GM19452 (cell line): Measurements from ENCODE around the gene SORD.

ENCODE experiments used
- ATAC-seq: cut with Tn5 transposase; IDR thresholded peaks from one replicate; pipeline ENCODE4 v1.9.1; 2021; ENCODE audit not compliant: unreplicated experiment

SORD gene

GRCh38 chr15:45114751-45115085 is 91.7 kb downstream of the SORD start:
- ATAC-seq, result no peak

DNA sequence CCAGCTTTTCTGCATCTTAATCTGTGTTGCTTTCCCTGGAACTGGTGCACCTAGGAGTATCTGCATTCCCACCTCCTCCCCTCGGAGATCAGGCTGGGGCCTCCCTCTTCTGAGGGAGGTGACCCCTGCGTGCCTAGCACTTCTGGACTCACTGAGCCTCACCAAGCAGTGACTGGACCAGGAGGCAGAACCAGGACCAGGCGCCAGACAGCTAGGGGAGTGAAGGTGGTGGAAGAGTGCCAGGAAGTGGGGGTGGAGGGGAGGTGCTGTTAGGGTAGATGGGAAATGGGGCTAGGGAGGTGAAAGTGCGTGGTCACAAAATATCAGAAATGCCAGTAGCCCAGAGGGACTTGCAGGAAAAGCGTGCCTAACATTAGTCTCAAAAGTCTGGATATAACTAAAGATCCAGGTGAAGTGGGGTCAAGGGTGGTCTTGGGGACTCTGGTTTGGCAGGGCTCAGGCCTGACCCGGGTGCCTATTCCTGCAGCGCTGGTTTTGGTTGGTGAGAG is 92.4 kb downstream of the SORD start:
- no peak for ATAC-seq

DNA sequence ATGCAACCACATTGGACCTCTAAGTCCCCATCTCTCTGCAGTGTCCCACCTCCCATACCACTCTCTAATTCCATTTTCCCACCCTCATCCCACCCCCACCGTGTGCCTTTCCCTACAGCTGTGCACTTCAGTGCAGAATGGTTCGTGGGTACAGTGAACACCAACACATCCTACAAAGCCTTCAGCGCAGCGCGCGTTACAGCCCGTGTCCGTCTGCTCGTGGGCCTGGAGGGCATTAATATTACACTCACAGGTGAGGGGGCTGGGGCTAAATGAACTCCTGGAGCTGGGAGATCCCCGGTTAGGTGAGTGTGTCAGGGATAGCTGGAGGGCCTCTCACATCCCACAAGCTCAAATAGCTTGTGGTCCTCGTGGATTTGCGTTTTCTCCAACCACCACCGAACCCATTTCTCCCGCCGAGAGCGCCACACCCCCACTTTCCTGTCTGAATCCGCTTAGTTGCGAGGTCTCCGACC is 93.0 kb downstream of the SORD start:
- no peak for ATAC-seq

GRCh38 chr15:45116482-45117307 is 93.7 kb downstream of the SORD start:
- ATAC-seq, result no peak

- no peak for ATAC-seq
These were observed 94.5 kb downstream of the SORD start for GRCh38 chr15:45117308-45118130.

DNA sequence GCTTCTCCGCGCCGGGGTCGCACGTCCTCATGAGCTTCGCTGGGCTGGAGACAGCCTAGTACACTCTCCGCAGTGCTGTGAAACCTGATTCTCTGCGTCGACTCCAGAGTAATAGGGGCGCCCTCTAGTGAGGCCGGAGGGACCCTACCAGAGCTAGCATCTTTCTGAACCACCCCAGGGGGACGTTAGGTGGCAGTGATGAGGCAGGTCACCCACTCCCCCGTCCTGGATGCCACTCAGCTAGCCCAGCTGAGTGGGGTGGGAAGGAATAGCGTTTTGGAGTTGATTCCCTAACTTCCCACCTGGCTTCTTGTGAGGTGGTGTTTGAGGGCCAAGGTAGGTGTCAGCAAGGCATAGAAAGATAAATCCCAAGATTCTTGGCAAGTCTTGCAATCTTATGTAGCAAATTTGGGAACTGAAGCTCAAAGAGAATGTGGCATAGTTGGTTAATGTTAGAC is 95.2 kb downstream of the SORD start:
- peak; percentile 82 for ATAC-seq

DNA sequence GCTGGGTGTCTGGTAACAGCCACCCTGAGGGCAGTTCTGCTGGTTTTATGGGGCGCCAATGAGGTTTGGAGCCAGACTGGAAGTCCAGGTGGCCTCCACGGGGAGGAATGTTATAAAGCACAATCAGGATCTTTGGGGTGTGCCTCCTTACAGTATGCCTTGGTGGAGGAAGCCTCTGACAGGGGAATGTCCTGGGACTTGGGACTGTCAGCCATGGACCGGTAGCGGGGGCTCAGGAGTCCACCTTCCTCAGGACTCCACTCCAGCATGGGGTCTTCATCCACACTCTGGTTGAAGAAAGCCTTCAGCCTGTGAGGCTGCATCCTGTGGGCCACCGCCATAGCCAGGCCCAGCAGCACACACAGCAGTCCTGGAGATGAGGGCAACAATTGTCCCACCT is 96.0 kb downstream of the SORD start:
- no peak for ATAC-seq

DNA sequence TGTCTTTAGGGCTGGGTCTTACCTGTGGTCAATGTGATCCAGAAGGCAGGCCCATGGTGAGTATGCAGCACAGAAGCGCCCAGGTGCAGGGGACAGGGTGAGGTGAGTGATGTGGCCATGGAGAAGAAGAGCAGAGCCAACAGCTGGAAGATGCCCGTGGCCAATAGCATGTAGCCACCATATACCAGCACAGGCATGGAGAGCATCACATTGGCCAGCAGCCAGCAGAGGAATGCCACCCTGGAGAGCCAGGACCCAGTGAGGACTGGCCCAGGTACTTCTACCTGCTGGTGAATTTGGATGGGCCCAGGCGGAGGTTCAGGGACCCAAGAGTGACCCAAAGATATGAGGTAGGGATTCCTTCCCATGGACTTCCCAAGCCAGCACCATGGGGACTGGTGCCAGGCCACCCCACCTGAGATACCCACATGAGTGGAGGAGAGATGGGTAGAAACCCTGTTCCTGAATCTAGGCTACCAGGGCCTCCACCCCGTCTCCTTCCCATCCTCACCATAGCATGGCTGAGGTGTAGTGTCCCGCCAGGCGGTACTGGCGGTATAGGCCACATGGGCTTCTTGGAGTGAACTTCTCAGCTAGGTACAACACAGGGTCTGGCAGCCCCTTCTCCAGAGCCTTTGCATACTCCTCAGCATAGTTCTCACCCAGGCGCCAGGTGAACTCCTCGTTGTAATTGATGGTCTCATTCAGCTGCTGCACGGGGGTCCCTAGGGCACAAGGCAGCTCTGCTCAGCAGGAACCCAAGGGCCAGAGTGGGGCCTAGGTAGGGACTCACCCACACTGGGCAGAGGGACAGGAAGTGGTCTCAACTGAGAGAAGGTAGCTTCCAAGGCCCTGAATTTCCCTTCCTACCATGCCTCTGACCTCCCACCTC is 97.3 kb downstream of the SORD start:
- ATAC-seq, result no peak

DNA sequence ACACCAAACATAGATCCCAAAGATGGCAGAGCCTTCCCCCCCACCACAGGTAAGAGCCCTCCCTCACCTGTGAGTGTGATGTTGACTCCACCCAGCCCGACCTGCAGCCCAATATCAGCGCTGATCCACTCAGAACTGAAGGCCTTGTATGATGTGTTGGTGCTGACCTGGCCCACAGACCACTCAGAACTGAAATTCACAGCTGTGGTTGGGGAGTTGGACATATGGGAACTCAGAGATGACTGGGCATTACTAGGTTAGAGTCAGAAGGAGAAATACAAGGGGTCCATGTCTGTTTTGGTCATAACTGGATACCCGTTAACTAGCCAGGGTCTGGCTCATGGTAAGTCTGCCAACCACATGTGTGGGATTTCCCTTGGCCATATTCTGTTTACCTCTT is 98.0 kb downstream of the SORD start:
- ATAC-seq, result no peak

GRCh38 chr15:45121706-45122417 is 98.9 kb downstream of the SORD start:
- no peak for ATAC-seq

DNA sequence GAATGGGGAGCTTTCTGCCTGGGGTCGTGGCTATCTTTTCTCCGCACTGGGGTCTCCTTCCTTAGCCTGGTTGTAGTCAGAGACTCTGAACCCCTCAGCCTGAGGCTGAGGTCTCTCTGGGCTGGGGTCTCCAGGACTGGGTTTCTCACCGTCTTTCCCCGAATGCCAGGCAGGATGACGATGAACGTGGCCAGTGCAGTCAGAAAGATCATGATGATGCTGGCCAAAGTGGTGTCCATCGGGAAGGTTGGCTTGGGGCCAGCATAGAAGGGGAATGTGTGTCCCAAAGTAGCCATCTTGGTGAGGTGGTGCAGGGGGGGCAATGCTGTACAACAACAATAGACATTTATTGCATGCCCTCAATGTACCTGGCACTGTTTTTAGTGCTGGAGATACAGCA is 99.7 kb downstream of the SORD start:
- no peak for ATAC-seq

DNA sequence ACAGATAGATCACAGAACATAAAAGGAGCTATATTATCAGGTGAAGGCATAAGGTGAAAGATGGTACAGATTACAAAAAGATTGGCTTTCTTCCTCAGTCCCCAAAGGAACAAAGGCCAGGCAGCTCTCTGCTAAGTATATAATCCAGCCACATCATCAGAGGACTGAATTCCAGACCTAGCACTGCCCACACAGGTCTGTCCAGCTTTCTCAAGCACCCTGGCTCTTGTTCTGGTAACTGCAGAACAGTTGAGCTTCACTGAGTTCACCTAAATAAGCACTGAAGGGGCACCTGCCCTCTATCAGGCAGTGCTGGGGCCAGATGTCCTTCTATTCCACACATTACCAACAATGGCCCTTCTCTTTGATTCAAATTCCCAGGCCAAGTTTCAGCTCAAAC is 100.4 kb downstream of the SORD start:
- ATAC-seq, result no peak

DNA sequence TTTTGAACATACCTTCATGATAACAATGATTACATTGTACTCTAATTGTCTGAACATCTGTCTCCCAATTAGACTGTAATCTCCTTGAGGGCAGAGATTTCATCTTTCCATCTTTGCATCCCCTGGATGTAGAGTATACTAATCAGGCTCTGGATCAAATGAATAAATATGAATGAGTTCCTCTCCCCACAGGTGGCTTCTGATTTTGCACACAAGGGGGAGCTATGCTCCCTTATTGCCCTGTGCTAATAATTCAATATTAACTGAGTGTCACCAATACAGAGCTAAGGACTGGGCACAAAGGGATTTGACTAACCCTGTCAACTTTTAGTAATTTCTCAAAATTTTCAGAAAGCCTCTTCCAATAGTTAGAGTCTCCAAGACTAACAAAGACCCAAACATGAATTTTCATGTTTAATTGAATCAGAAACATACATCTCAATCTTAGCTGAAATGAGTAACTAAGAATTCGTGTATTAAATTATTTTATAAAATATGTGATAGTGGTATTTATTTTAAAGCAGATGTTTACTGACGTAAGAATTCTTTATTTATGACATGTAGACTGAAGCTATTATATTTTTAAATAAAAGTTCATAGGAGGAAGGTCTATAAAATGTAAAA is 103.7 kb downstream of the SORD start:
- ATAC-seq, result no peak
